Measurements from ENCODE around the gene CDC37L1. TPM values are rescaled to one million over a fixed set of nuclear protein-coding genes. Genes with fewer than 3 reads are reported as not detected.

CDC37L1 gene
- total RNA-seq, 1 experiment from 2014 or later, result 21.9 TPM

DNA sequence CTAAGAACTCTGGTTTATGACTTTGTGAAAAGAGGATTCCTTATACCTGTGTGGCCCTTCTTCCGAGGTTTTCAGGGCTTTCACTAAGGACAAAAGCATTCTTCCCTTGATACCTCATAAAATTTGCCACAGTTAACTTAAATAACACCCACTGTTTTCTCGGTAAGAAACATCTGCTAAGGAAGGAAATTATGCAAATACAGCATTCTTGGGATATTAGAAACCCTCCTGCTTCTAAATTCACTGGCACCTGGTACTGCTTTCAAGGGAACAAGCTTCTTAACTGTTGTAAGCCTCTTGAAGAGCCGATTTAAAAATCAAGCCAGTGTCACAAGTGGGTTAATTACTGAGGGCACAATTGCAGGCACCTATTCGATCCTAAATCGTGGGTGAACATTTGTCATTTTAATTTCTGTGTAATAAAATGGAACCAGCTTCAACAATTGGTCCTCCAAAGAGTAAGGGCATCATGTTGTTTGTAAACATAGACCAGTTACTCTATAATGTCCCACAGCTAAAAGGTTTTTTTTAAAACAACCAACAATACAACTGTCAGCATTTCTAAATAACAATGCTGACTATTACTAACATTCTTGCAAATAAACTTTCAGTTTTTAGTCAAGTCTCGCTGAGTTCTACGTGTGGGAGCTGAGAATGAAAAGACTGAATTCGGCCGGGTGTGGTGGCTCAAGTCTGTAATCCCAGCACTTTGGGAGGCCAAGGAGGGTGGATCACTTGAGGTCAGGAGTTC lies 35.1 kb downstream of the CDC37L1 start:
- DNase-seq (ENCODE audit: low read depth), result no peak

DNA sequence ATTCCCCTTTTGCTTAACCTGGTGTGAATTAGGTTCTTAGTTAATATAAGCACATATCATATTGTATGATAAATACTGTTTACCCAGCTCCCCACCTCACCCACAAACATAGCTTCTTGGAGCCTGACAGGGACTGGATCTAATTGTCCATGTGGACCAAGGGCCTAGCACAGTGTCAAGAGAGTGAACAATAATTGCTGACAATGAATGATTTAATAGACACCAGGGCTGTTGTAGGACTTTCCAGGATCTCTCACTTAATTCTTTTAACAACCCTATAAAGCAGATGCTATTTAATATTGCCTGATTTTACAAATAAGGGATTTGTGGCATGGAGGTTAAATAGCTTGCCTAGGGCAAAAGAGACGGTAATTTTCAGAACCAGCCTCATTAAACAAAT lies 36.8 kb downstream of the CDC37L1 start:
- DNase-seq (ENCODE audit: low read depth), result no peak

DNA sequence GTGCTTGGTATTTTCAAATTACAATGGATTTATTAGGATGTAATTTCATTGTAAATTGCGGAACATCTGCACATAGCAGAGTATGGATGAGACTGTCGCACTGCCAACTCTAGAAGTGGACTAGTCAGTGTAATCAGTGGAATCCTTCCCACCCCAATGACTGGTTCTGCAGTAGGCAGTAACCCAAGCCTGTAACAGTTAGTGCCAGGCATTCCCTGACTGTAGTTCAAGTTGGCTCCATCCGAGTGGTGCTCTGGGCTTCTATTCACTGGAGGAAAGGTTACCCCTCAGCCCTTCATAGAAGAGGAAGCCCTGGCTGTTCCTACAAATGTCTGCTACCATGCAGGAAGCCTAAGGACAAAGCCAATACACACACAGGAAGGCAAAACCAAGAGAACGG lies 38.4 kb downstream of the CDC37L1 start:
- no peak for DNase-seq (ENCODE audit: low read depth)

DNA sequence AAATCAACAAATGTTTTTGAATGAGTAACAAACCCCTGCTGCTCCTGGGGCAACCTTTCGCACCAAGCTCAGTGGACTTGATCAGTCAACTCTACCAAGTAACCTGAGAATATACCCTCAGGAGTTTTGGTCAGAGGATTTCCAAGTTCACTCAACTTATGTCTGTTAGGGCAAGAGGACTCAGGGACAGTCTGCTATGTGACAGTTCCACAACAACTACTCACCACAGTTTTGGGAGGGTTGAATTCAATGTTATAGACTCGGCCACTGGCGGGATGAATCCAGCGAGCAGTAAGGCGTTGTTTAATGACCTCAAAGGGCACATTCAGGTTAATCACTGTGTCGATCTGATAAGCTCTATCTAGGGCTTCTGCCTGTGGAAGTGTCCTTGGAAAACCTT lies 39.5 kb downstream of the CDC37L1 start:
- no peak for DNase-seq (ENCODE audit: low read depth)

DNA sequence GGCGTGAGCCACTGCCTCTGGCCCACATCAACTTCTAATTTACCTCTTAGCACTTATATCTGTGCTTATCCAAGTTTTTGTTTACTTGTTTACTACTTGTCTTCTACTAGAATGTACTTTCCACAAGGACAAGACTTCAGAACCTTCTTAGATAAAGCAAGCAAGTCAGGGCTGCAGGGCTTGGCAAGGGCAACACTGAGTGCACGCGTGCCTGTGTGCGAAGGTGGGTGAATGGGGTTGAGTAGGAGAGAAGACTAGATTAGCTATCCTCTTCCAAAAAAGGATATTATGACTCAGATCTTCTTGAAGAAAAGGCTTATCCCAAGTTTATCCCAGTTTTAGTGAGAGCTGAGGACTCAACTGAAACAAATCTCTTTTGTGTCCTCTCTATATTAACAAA lies 42.4 kb downstream of the CDC37L1 start:
- DNase-seq (ENCODE audit: low read depth), result no peak

DNA sequence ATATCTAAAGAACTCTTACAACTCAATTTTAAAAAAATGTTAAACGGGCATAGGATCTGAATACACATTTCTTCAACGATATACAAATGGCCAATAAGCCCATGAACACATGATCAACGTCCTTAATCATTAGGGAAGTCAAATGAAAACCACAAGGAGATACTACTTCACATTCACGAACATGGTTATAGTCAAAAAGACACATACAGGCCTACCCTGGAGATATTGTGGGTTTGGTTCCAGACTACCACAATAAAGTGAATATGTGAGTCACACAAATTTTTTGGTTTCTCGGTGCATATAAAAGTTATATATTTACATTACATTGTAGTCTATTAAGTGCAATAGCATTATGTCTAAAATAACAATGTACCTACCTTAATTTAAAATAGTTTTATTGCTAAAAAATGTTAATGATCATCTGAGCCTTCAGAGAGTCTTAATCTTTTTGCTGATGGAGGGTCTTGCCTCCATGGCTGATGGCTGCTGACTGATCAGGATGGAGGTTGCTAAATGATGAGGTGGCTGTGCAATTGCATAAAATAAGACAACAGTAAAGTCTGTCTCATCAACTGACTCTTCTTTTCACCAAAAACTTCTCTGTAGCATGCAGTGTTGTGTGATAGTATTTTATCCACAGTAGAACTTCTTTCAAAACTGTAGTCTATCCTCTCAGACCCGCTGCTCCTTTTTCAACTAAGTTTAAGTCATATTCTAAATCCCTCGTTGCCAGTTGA lies 46.5 kb downstream of the CDC37L1 start:
- DNase-seq (ENCODE audit: low read depth), result peak; percentile 22

DNA sequence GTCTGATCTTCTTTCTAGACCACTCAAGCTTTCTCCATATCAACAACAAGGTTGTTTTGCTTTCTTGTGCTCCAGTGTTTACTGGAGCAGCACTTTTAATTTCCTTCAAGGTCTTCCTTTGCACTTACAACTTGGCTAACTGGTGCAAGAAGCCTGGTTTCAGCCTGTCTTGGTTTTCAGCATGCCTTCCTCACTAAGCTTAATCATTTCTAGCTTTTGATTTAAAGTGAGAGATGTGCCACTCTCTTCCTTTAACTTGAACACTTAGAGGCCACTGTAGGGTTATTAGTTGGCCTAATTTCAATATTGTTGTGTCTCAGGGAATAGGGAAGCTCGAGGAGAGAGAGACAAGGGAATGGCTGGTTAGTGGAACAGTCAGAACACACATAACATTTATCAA lies 48.2 kb downstream of the CDC37L1 start:
- no peak for DNase-seq (ENCODE audit: low read depth)

DNA sequence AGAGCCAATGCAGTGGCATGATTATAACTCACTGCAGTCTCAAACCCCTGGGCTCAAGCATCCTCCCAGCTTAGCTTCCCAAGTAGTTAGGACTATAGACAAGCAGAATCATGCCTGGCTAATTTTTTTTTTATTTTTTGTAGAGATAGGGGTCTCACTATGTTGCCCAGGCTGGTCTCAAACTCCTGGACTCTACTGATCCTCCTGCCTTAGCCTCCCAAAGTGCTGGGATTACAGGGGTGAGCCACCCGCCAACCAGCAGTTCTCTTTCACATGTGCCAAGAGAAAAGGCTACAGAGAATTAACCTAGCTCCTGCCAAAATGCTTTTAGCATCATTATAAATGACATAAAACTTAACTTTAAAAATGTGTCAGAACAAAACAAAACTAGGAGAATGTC lies 53.5 kb downstream of the CDC37L1 start:
- DNase-seq (ENCODE audit: low read depth), result no peak

DNA sequence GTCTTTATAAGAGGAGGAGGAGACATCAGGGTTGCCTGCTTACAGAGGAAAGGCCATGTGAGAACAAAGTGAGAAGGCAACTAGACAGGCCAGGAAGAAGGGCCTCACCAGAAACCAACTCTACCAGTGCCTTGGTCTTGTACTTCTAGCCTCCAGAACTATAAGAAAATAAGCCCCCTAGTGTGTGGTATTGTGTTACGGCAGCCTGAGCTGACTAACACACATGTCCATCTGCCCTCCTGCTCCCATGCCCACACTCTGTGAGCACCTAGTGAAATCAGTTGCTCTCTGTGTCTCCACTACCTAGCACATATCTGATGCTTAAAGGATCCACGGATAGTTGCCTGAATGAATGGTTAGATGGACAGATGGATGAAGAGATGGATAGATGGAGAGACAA lies 54.8 kb downstream of the CDC37L1 start:
- DNase-seq (ENCODE audit: low read depth), result peak; percentile 20

DNA sequence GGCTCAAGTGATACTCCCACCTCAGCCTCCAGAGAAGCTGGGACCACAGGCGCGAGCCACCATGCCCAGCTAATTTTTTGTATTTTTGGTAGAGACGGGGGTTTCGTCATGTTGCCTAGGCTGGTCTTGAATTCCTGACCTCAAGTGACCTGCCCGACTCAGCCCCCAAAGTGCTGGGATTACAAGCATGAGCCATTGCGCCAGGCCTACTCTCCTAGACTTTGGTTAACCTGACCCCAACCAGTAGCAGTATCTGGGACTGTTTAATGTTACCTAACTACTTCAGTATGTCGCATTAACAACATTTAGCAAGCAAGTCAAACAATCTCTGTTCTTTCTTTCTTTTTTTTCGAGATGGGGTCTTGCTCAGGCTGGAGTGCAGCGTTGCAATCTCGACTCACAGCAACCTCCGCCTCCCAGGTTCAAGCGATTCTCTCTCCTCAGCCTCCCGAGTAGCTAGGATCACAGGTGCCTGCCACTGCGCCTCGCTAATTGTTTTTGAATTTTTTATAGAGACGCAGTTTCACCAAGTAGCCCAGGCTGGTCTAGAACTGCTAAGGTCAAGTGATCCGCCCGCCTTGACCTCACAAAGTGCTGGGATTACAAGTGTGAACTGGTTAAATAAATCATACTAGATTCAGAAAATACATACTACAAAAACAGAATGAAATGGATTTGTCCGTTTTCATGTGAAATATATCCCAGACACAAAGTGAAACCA lies 59.7 kb downstream of the CDC37L1 start:
- DNase-seq (ENCODE audit: low read depth), result no peak

DNA sequence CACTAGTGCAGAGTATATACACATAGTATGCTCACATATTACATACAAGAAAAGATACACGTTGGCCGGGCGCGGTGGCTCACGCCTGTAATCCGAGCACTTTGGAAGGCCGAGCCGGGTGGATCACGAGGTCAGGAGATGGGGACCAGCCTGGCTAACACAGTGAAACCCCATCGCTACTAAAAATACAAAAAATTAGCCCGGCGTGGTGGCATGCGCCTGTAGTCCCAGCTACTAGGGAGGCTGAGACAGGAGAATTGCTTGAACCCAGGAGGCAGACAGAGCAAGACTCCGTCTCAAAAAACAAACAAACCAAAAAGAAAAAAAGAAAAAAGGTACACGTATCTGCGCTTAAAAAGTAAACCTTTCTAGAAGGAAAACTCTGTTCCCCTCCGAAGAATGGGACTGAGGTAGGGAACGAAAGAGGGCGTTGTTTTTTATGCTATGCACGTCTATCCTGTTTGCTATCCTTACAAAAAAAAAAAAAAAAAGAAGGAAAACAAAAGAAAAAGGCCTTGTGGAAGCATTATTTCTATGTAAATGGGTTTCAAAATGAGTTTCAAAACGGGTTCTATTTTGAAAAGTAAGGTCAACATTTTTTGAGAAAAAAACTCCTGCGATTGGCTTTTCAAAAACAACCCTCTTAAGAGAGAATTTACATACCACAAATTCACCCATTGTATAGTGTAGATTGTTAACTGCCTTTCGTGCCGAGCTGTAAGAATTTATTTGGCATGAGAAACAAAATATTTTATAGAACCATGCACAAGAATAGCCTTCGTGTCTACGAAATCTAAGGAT lies 60.4 kb downstream of the CDC37L1 start:
- DNase-seq (ENCODE audit: low read depth), result peak; percentile 36

DNA sequence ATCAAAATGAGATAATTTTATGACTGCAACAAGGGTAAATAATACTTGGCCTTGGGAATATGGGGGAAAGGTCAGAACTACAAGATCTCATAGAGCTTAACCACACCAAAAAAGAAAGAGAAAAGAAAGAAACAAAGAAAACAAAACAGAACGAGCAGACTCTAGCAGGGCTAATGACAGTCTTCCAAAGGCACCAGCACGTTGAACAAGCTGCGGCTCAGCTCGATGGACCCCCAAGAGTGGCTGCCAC lies 60.9 kb downstream of the CDC37L1 start:
- no peak for DNase-seq (ENCODE audit: low read depth)

DNA sequence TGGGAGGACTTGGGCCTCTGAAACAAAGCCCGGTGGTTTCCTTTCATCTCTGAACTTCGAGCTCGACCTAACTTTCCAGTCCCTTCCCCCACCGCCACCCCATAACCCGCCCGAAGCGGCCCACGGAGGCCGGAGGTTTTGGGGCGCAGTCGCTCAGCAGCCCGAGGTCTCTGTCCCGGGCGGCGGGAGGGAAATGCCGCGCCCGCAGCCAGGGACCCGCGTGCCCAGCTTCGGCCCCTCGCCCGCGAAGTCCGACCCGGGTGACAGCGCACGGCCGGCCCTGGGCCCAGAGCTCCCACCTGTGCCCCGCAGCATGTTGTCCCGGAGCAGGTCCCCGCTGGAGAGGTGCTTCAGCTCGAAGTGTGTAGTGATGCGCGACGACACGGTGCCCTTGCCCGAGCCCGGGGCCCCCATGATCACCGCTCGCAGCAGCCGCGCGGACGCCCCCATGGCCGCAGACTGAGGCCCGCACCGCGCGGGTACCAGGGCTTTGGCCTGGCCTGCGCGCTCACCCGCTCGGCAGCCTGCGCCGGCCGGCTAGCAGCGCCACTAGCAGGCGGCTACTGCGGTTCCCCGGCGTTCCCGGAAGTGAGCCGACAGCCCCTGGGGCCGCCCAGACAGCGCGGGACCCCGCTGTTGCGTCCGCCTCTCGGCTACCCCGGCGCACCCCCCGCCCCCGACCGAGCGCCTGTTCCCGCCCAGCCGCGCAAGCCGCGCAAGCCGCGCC lies 61.4 kb downstream of the CDC37L1 start, which contains the start of gene AK3:
Gene AK3, minus strand, starts transcription at position 565 of the 727 bp plus-strand sequence. Its CDS starts 115 bp downstream, at position 450.
- DNase-seq (ENCODE audit: low read depth), result peak; percentile 88

DNA sequence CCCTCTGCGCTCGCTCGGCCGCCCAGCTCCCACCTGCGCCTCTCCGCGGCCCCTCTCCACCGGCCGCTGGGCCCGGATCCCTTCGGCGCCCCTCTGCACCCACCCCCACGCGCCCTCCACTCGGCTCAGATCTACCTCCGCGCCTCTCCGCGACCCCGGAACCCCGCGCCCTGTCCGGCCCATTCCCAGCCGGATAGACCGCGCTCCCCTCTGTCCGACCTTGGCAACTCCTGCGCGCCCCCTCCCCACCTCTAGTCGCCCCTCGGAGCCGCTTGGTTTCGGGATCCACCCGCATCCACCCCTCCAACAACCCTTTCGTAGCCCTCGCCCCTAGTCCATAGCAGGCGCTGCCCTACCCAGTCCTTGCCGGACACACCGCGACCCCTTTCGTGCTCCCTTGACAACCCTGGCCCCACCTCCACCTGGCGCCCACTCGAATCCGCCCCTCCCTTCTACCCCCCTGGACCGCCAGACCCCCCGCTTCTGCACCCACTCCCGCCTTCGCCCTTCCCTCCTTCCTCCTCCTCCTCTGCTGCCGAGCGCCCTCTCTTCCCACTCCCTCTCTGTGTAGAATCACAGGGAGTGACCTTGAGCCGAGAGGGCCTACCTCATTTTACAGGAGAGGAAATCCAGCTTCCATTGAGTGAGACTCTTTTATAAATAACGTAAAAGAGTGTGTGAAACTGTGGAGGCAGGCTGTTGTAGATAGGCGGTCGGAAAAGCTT lies 62.2 kb downstream of the CDC37L1 start:
- DNase-seq (ENCODE audit: low read depth), result peak; percentile 44

DNA sequence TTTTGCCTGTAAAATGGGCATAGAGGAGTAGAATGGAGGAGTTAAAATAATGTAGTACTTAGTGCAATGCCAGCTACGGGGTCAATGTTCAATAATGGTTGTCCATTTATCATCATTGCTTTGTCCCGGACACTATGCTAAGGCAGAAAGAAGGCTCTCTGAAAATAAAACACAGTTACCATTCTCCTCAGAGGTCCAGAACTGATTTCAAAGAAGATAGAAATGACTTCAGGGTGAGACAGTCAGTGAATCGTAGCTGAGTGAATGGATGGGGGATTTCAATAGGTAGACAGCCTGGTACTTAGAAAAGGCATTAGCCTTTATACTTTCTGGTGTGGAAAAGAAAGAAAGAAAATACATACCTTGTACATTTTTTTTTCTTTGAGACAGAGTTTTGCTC lies 62.9 kb downstream of the CDC37L1 start:
- DNase-seq (ENCODE audit: low read depth), result peak; percentile 35

DNA sequence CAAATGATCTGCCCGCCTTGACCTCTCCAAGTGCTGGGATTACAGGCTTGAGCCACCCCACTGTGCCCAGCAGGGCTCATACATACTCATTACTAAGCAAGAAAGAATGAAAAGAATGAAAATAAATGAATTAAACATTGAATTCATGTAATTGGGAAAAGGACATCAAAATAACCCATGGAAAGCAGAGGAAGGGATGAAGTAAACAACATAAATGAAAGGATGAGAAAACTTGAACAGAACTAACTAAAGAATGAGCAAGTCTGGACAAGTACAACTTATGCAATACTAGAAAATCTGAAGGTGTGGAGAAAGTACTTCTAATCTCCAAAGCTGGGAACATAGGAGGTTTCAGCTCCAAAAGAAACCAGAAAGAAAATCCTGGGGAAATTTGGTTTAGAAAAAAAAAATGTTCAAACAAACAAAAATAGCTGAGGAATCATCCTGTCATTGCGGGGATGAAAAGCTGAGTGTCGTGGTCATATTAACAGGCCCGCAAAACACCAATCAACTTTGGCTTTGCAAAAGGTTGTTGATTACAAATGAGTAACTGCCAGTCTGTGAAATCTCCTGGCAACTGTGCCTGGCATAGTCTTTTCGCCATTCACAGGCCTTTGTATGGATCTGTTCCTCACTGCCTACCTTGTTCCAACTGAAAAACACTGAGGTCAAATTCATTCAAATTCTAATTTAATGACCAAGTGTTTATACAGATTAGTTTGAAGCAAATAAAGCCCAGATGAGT lies 63.9 kb downstream of the CDC37L1 start:
- peak; percentile 60 for DNase-seq (ENCODE audit: low read depth)

DNA sequence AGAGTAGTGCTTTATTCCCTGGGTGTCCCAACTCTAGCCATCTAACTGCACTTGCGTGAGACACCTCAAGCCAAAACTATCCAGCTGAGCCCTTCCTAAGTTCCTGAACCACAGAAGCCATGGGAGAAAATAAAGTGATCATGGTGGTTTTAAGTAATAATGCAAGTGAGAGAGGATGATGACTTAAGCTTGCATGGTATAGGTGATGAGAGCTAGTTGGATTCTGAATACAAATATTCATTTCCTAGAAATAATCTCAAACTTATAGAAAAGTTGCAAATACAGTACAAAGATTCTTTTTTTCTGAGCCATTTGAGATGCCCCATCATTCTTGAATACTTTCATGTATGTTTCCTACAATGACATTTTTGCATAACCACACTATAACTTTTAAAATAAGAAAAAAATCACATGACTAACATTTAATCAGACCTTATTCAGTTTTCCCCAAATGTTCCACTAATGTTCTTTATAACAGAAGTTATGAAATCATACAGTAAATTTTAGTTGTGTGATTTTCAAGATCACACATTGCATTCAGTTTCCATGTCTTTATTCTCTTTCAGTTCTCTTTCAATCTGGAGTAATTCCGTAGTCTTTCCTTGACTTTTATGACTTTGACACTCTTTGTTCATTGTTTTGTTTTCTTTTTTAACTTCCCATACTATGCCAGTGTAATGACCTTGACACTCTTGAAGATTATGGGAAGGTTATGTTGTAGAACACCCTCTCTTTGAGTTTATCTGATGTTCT lies 67.1 kb downstream of the CDC37L1 start:
- DNase-seq (ENCODE audit: low read depth), result no peak

DNA sequence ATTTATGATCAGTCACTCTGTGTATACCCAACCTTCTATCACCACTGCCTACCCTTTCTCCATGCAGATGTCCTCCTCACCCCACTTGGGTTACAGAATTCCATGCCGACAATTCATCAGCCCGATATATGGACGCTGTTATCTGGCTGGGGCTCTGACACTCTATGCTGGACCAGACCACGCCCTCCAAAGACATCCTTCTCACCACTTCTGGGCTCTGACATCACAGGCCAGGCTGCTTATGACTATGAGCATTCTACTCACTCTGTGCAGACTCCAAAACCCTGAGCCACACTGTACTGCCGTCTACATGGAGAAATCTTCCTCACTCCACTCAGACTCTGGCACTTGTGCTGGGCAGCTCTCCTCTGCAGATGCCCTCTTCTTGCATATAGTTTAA lies 69.2 kb downstream of the CDC37L1 start:
- no peak for DNase-seq (ENCODE audit: low read depth)

DNA sequence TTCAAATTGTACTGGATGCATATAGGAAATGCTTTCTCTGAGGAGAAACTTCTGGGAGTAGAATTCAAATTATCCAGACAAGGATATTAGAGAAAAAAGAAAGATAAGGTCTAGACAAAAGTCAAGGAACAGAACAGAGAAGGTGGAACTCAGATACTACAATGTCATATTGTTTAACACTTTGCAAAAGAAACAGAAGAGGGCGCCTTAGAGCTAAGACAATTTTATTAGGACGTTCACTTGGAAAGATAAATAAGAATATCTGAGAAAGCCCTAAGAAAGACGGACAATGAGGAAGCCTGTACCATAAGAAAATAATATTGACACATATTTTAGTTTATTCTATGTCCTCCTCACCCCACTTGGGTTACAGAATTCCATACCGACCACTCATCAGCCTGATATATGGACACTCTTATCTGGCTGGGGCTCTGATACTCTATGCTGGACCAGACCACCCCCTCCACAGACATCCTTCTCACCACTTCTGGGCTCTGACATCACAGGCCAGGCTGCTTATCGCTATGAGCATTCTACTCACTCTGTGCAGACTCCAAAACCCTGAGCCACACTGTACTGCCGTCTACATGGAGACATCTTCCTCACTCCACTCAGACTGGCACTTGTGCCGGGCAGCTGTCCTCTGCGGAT lies 70.8 kb downstream of the CDC37L1 start:
- DNase-seq (ENCODE audit: low read depth), result peak; percentile 64

Measured in M059J (cell line).